ENCODE data around the gene SLC6A5. TPM values are rescaled to one million over a fixed set of nuclear protein-coding genes. Genes with fewer than 3 reads are reported as not detected.

SLC6A5 gene
- total and polyA plus RNA-seq, 2 of the 8 experiments (the other 6 are each of a cell fraction or from before 2014, with no cell fraction given): not detected

- Histone ChIP-seq H3K9me3 (ENCODE audit: insufficient read depth in 2 of 2, low read depth in 1 of 2, low read length in 1 of 2) (no peaks in the 10 kb centered on the region), H3K56ac (replicated peaks; ENCODE audit: insufficient read length, low read depth, low read length) (no peak overlapping the region), H3K36me3 (ENCODE audit: control insufficient read depth in 2 of 4, insufficient read depth in 4 of 4, low read length in 3 of 4) (no peaks in the 10 kb centered on the region), H2BK15ac (ENCODE audit: low read length) (no peak overlapping the region), H3K79me2 (ENCODE audit: control insufficient read depth in 1 of 2, insufficient read depth in 2 of 2, low read length in 2 of 2) (no peaks in the 10 kb centered on the region), H2BK120ac (replicated peaks; ENCODE audit: low read depth, low read length) (no peak overlapping the region), H3K23ac (ENCODE audit: insufficient read length) (no peak overlapping the region), H4K91ac (replicated peaks; ENCODE audit: insufficient read length, low read length) (no peak overlapping the region), H3K18ac (ENCODE audit: extremely low read depth, low read length) (no peak overlapping the region), H3K4me3 (ENCODE audit: extremely low read depth in 1 of 4, insufficient read depth in 2 of 4, low read depth in 3 of 4, low read length in 4 of 4) (no peak overlapping the region), H3K4me2 (ENCODE audit: insufficient read depth in 1 of 2, low read depth in 2 of 2, low read length in 2 of 2) (no peak overlapping the region), H4K5ac (ENCODE audit: insufficient read length, low read depth, low read length) (no peak overlapping the region), H2AK5ac (ENCODE audit: low read depth, low read length) (no peak overlapping the region), H3K27me3 (replicated peaks in 1 of 4; ENCODE audit: control insufficient read depth in 3 of 4, extremely low read depth in 1 of 4, insufficient read depth in 3 of 4, low read length in 3 of 4) (no peaks in the 10 kb centered on the region; a peak in 1 of 7 replicates), H2BK12ac (ENCODE audit: low read depth, low read length) (no peak overlapping the region), H4K20me1 (replicated peaks in 1 of 2; ENCODE audit: control insufficient read depth in 1 of 2, insufficient read depth in 2 of 2, low read length in 2 of 2) (no peaks in the 10 kb centered on the region), H2BK5ac (ENCODE audit: low read depth, low read length) (no peak overlapping the region), H3K27ac (ENCODE audit: low read depth, low read length) (no peak overlapping the region), H3K23me2 (ENCODE audit: low read depth, low read length) (no peaks in the 10 kb centered on the region), H4K8ac (ENCODE audit: extremely low read depth, insufficient read depth, low read length) (no peak overlapping the region), H2AFZ (ENCODE audit: low read length) (no peak overlapping the region), H2BK20ac (ENCODE audit: low read length) (no peak overlapping the region), H3K79me1 (ENCODE audit: low read depth, low read length) (no peaks in the 10 kb centered on the region), H3K4ac (replicated peaks; ENCODE audit: insufficient read length, low read depth, low read length) (no peak overlapping the region), H3K9ac (replicated peaks in 1 of 4; ENCODE audit: extremely low read depth in 1 of 4, low read depth in 3 of 4, low read length in 3 of 4) (no peak overlapping the region), H3K4me1 (replicated peaks in 1 of 4; ENCODE audit: control insufficient read depth in 3 of 4, insufficient read depth in 4 of 4, low read length in 3 of 4) (peaks cover 1 to 10% (median 8%) of the 10 kb centered on the region in 4 experiments; a peak in 5 of 7 replicates), H3K14ac (ENCODE audit: insufficient read length) (no peak overlapping the region)
- POLR2A ChIA-PET (ENCODE audit: partially characterized antibody): no interaction called here
- 62% methylated on average over 4 of the region's 4 CpGs; no CpG with 5 or more reads in 1 of the 2 experiments for WGBS, 2 experiments (ENCODE audit: extremely low coverage in 1 of 2, insufficient coverage in 1 of 2, insufficient read length in 1 of 2, insufficient replicate concordance in 2 of 2, low coverage in 1 of 2, low lambda C conversion rate in 2 of 2, missing lambda C conversion rate in 1 of 2)
- CTCF ChIA-PET (ENCODE audit: partially characterized antibody): interaction anchor here (0.7 to 2.2 kb wide), 7 partner anchors 8 to 1222 kb away, joined by 3 to 14 read pairs (median 3); no protein-coding TSS in a partner anchor
- FAIRE-seq (no peak), DNase-seq (ENCODE audit: low read depth in 1 of 2, low spot score in 2 of 2) (no peak)
- TF ChIP-seq CBX5 (IDR thresholded peaks at IDR 0.05; ENCODE audit: low read depth, low read length) (no peak), RNF2 (IDR thresholded peaks at IDR 0.05; ENCODE audit: borderline replicate concordance, low read depth, low read length, missing control alignments, poor library complexity, severe bottlenecking) (no peak), EP300 (IDR thresholded peaks at IDR 0.05; ENCODE audit: borderline replicate concordance in 1 of 2, low read depth in 2 of 2, low read length in 2 of 2) (no peak), POLR2AphosphoS5 (IDR thresholded peaks at IDR 0.05; ENCODE audit: low read depth, low read length) (no peak), ASH2L (IDR thresholded peaks at IDR 0.05; ENCODE audit: low read length) (no peak), BACH1 (IDR thresholded peaks at IDR 0.05; ENCODE audit: low read length) (no peak), CREB1 (IDR thresholded peaks at IDR 0.05) (no peak), EZH2 (IDR thresholded peaks at IDR 0.05; ENCODE audit: low read depth, low read length, severe bottlenecking) (no peak), MAX (IDR thresholded peaks at IDR 0.05) (no peak), SRF (IDR thresholded peaks at IDR 0.05; ENCODE audit: low read depth, low read length) (no peak), TCF12 (IDR thresholded peaks at IDR 0.05; ENCODE audit: low read depth, low read length) (no peak), HDAC6 (IDR thresholded peaks at IDR 0.05; ENCODE audit: low read depth, low read length) (no peak), RBBP5 (IDR thresholded peaks at IDR 0.05; ENCODE audit: borderline replicate concordance, low read depth, low read length) (no peak)
Measured at GRCh38 chr11:20617346-20618005, 18.1 kb downstream of the SLC6A5 start.
